Measurements from ENCODE around the gene GSTT2B.
"Not testable (repeated sequence)": the region's sequence is repeated elsewhere in the genome, so short reads cannot be mapped to it uniquely, and the experiment has no call there.

GSTT2B gene

GRCh38 chr22:23939017-23939357 is 22.0 kb downstream of the GSTT2B start:
- DNase-seq = no peak

DNA sequence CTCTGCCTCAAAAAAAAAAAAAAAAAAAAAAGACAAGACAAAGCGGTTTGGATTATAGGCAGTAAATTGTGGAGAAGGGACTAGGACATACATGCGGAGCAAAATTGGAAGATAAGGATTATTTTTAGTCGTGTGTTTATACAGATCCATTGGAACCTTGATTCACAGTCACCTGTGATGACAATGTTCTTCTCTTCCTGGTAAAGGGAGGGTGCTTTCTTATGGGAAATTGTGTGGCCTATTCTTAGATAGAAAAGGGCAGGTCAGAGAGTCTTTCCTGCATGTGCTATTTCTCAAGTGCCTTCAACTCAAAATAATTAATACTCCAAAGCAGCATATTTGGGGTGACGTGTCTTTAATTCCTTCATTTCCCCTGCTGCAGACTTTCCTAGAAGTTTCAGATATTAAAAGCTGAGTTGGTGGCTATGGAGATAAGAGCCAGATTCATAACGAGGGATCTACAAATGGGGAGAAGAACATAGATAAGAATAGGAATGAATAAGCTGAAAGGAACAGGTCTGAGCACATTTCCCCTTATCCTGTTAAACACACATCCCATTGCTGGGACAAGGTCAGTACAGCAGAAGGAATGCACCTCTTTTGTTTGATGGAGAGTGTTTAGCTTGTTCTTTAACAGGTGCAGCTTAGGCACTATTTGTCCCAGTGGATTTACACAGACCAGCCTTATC is 22.5 kb downstream of the GSTT2B start:
- DNase-seq = no peak

DNA sequence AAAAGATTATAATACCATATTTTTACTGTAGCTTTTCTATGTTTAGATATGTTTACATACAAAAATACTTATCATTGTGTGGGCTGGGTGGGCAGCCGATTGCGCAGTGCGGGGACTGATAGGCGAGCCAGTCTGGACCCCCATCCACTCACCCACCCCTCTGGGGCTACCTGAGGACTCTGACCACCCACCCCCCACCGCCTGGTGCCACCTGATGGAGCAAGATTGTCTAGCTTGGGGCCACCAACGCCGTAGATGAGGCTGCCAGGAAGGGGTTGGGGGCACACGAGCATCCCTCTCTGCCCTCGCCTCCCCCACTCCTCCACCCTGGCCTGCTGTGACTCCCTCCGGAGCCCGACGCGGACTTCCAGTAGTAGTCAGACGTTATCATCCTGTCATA is 34.4 kb downstream of the GSTT2B start:
- no peak for DNase-seq

- no peak for DNase-seq
These were observed 35.9 kb downstream of the GSTT2B start for GRCh38 chr22:23925020-23925606.

GRCh38 chr22:23922921-23923320 is 38.1 kb downstream of the GSTT2B start:
- no peak for DNase-seq

DNA sequence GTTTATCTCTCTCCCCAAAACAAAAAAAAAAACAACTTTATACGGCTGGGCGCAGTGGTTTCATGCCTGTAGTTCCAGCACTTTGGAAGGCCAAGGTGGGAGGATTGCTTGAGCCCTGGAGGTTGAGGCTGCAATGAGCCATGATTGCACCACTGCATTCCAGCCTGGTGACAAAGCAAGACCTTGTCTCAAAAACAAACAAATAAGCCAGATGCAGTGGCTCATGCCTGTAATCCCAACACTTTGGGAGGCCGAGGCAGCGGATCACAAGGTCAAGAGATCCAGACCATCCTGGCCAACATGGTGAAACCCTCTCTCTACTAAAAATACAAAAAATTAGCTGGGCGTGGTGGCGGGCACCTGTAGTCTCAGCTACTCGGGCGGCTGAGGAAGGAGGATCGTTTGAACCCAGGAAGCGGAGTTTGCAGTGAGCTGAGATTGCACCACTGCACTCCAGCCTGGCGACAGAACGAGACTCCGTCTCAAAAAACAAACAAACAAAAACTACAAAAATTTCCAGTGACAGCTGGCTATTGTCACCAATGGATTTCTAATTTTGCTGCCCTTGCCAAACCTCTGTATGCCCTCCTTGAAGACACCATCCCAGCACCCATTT is 39.3 kb downstream of the GSTT2B start:
- DNase-seq = not testable (repeated sequence)

DNA sequence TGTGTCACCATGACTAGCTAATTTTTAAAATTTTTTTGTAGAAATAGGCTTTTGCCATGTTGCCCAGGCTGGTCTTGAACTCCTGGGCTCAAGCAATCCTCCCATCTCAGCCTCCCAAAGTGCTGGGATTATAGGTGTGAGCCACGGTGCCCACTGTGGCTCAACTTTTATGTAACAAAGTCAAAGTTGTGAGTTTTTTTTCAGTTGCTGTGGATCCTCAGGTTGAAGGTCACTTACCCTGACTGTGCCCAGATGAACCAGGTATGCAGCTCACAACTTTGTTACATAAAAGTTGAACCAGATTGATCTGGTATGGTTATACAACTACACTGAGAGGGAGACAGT is 40.8 kb downstream of the GSTT2B start:
- not testable (repeated sequence) for DNase-seq

- no peak for DNase-seq
These were observed 45.7 kb downstream of the GSTT2B start for GRCh38 chr22:23915290-23915689.

- peak; percentile 100 for DNase-seq
These were observed 47.2 kb downstream of the GSTT2B start for GRCh38 chr22:23913661-23914353.

DNA sequence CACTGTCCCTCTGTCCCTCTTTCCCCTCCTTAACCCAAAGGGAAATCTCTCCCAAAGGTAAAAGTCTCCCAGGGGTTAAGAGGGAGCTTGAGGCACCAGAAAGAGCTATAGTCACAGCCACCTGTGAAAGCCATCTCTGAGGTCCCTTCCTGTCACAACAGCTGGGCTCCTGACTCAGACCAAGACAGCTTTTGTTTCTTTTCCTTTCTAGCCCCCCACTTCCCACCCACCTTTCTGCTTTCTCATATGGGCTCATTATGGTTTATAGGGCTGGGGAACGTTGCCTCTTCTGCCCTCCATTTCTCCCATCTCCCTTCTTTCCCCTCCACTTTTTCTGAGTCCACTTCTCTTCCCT is 47.7 kb downstream of the GSTT2B start:
- no peak for DNase-seq

DNA sequence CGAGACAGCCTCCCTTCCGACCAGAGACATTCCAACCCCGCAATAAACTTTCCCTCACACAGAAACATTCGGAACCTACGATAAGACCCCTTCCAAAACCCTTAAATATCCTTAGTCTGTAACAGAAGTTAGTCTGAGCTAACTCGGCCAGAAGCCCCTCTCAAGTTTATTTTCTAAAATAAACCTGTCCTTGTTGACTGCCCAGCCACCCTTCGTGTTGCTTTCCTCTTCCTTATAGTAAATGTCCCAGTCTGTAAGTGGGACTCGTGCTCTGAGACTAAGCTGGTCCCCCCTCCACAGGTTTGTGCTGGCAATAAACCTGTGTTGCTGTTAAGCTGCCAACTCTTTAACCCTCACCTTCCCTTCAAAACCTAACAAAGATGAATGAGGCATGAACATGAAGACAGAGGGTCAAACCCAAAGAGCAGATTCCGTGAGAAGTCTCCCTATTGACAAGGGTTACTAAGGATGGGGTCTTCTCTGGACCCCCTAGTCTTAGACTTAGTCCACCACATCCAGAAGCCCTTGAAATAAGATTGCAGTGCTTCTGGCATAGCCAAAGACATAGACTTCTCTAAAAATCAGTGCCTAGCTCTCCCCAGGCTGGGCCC is 48.6 kb downstream of the GSTT2B start:
- DNase-seq = no peak

DNA sequence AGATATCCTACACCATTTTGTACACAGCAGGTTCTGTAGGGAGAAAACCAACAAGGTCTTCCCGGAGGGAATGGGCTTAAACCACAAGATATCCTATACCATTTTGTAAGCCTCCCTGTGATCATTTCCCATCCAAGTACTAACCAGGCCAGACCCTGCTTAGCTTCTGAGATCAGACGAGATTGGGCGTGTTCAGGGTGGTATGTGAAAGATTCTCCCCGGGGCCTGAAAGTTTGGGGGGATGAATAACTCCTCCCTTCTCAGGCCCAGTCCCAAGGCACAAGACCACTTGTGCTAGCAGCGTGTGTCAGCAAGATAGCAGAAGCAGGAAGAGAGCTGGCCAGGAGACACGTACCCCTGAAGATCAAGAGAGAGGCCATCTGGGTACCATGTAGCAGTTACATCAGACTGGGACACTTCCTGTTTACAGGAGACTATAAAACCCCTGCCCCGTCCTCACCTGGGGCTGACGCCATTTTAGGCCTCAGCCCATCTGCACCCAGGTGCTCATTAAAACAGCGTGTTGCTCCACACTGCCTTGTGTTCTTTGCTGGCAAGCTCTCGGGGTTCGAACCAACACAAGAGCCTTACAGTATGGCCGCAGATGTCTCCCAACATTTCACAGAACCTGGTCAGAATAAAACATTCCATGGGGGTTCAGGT is 49.5 kb downstream of the GSTT2B start:
- no peak for DNase-seq

DNA sequence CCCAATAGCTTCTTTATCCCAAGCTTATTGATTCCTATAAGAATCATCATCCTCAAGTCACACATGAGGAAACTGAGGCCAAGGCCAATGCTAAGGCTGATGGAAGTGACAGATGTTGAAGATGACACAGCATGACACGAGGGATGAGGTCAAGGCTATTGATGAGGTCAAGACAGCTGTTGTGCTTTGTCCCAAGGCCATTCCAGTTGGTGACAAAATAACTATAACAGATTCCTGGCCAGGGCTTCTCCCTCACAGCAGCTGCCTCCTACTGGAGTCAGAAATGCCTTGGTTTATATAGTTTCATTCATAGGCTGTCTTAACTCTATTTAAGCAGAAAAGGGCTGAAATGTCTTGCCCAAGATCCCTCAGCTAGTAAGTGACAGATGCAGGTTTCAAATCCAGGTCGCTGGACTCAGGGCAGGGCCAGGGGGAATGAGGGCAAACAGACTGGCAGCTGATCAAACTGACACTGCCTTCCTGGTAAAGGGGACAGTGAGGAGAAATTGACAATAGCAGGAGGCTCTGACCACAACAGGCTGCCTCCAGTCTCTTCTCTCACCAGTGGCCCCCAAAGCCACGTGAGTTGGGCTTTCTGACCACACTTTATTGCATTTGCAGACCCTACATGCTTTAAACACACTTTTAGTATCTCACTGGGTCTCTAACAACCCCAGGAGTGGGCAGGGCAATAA is 50.4 kb downstream of the GSTT2B start:
- DNase-seq = no peak

GRCh38 chr22:23909296-23909898 is 51.6 kb downstream of the GSTT2B start:
- DNase-seq = no peak

DNA sequence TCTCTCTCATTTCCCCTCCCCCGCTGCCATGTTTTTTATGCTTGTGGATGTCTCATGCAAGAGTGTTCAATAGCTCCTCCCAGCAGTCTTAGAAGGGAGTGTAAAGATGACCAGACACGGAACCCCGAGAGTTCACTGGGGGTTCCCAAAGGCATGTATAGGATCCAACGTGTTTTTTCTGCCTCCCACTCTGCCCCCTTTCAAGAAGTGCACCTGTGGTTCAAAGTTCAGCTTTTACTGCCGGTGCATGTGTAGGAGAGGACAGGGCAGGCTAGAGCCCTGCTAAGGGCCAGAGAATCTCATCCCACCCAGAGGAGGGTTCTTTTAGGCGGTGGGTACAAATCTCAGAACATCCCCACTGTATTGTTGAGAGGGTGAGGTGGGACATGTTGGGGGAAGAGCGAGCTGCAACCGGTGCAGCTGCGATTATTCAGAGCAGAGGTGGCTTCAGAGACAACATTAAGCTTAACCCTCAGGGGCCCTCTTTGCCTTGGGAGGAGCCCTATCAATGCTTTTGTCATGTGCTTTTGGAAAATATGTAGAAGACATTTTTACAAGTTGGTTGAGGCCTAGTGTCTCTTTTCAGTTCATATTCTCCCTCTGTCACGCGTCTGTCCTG is 52.3 kb downstream of the GSTT2B start:
- no peak for DNase-seq

GRCh38 chr22:23907423-23907822 is 53.6 kb downstream of the GSTT2B start:
- DNase-seq = not testable (repeated sequence)

All from CD4-positive, alpha-beta T cell treated with Interleukin-17A for 4 hours (primary cell).